ENCODE results near the gene PRKCZ. TPM values are rescaled to one million over a fixed set of nuclear protein-coding genes. Genes with fewer than 3 reads are reported as not detected.
"Not testable (repeated sequence)": the region's sequence is repeated elsewhere in the genome, so short reads cannot be mapped to it uniquely, and the experiment has no call there.

Gene PRKCZ
- polyA plus RNA-seq, 3 donors from 2014 or later, result 7.5 to 14.0 (median 9.4) TPM

- no peak for DNase-seq
- Mint-ChIP-seq H3K27me3 (ENCODE audit: low read depth in 3 of 3) (peaks cover 0 to 4% (median 2%) of the 10 kb centered on the region in 3 donors), H3K27ac (no peak overlapping the region), H3K4me1 (peaks cover 1 to 5% of the 10 kb centered on the region in 2 donors), H3K36me3 (peaks cover 0 to 3% (median 0%) of the 10 kb centered on the region in 3 donors), H3K9me3 (no peaks in the 10 kb centered on the region), H3K4me3 (no peak overlapping the region)
Observed at GRCh38 chr1:2113620-2114135, 63.5 kb downstream of the PRKCZ start.

- not testable (repeated sequence) for H3K36me3 Mint-ChIP-seq; H3K4me1 Mint-ChIP-seq; DNase-seq; H3K9me3 Mint-ChIP-seq; H3K27me3 Mint-ChIP-seq (ENCODE audit: low read depth in 3 of 3); H3K27ac Mint-ChIP-seq; H3K4me3 Mint-ChIP-seq
Observed at GRCh38 chr1:2114635-2115007, 64.4 kb downstream of the PRKCZ start.

- no peaks in the 10 kb centered on the region for H3K9me3 Mint-ChIP-seq
- no peak overlapping the region for H3K4me3 Mint-ChIP-seq
- peaks cover 1 to 5% of the 10 kb centered on the region in 2 donors for H3K4me1 Mint-ChIP-seq
- peaks cover 0 to 4% (median 2%) of the 10 kb centered on the region in 3 donors for H3K27me3 Mint-ChIP-seq (ENCODE audit: low read depth in 3 of 3)
- no peak overlapping the region for H3K27ac Mint-ChIP-seq
- no peak for DNase-seq
- H3K36me3 Mint-ChIP-seq, result peaks cover 0 to 3% (median 0%) of the 10 kb centered on the region in 3 donors
Observed at GRCh38 chr1:2115008-2115641, 64.9 kb downstream of the PRKCZ start.

- Mint-ChIP-seq H3K27ac (no peak overlapping the region), H3K4me1 (peaks cover 1 to 5% of the 10 kb centered on the region in 2 donors), H3K36me3 (peaks cover 0 to 3% (median 0%) of the 10 kb centered on the region in 3 donors), H3K4me3 (no peak overlapping the region), H3K9me3 (no peaks in the 10 kb centered on the region), H3K27me3 (ENCODE audit: low read depth in 3 of 3) (peaks cover 0 to 8% (median 2%) of the 10 kb centered on the region in 3 donors)
- no peak for DNase-seq
Observed at GRCh38 chr1:2115702-2116341, 65.6 kb downstream of the PRKCZ start.

- H3K27ac Mint-ChIP-seq, result no peak overlapping the region
- H3K36me3 Mint-ChIP-seq, result peaks cover 0 to 3% (median 0%) of the 10 kb centered on the region in 3 donors
- peaks cover 3 to 5% of the 10 kb centered on the region in 2 donors for H3K4me1 Mint-ChIP-seq
- no peak for DNase-seq
- H3K9me3 Mint-ChIP-seq, result no peaks in the 10 kb centered on the region
- peaks cover 0 to 22% (median 0%) of the 10 kb centered on the region in 3 donors for H3K27me3 Mint-ChIP-seq (ENCODE audit: low read depth in 3 of 3)
- H3K4me3 Mint-ChIP-seq, result no peak overlapping the region
Observed at GRCh38 chr1:2119886-2120285, 69.7 kb downstream of the PRKCZ start.

GRCh38 chr1:2121101-2121691 is 71.0 kb downstream of the PRKCZ start:
- Mint-ChIP-seq H3K4me3 (peak overlapping the region in 1 of 5 donors; percentile 41), H3K4me1 (peaks cover 3 to 5% of the 10 kb centered on the region in 2 donors), H3K27ac (peak overlapping the region in 3 of 6 donors; percentile 9 to 80 (median 73)), H3K9me3 (no peaks in the 10 kb centered on the region), H3K36me3 (peaks cover 0 to 3% (median 0%) of the 10 kb centered on the region in 3 donors), H3K27me3 (ENCODE audit: low read depth in 3 of 3) (peaks cover 0 to 24% (median 0%) of the 10 kb centered on the region in 3 donors)
- no peak for DNase-seq

- Mint-ChIP-seq H3K27ac (peak overlapping the region in 1 of 6 donors; percentile 80), H3K27me3 (ENCODE audit: low read depth in 3 of 3) (peaks cover 0 to 22% (median 0%) of the 10 kb centered on the region in 3 donors)
- H3K9me3 Mint-ChIP-seq, H3K4me3 Mint-ChIP-seq, H3K4me1 Mint-ChIP-seq, H3K36me3 Mint-ChIP-seq, DNase-seq: not testable (repeated sequence)
Observed at GRCh38 chr1:2121794-2122193, 71.6 kb downstream of the PRKCZ start.

GRCh38 chr1:2124446-2125198 is 74.4 kb downstream of the PRKCZ start:
- Mint-ChIP-seq H3K9me3 (no peaks in the 10 kb centered on the region), H3K27me3 (ENCODE audit: low read depth in 3 of 3) (peaks cover 0 to 23% (median 2%) of the 10 kb centered on the region in 3 donors), H3K4me3 (no peak overlapping the region), H3K36me3 (peaks cover 0 to 3% (median 0%) of the 10 kb centered on the region in 3 donors), H3K4me1 (peaks cover 7% of the 10 kb centered on the region in 2 donors), H3K27ac (peak overlapping the region in 1 of 6 donors; percentile 40)
- DNase-seq, result no peak

GRCh38 chr1:2125350-2126211 is 75.4 kb downstream of the PRKCZ start:
- H3K4me3 Mint-ChIP-seq, result no peak overlapping the region
- H3K27ac Mint-ChIP-seq, result peak overlapping the region in 1 of 6 donors; percentile 40
- H3K9me3 Mint-ChIP-seq, result no peaks in the 10 kb centered on the region
- peaks cover 0 to 22% (median 2%) of the 10 kb centered on the region in 3 donors for H3K27me3 Mint-ChIP-seq (ENCODE audit: low read depth in 3 of 3)
- H3K36me3 Mint-ChIP-seq, result peaks cover 0 to 3% (median 0%) of the 10 kb centered on the region in 3 donors
- no peak for DNase-seq
- peaks cover 7% of the 10 kb centered on the region in 2 donors for H3K4me1 Mint-ChIP-seq

- H3K27ac Mint-ChIP-seq, result peak overlapping the region in 2 of 6 donors; percentile 14 to 68
- DNase-seq, result no peak
- peaks cover 0 to 3% (median 0%) of the 10 kb centered on the region in 3 donors for H3K36me3 Mint-ChIP-seq
Observed at GRCh38 chr1:2126331-2127186, 76.3 kb downstream of the PRKCZ start.

GRCh38 chr1:2127187-2128145 is 77.3 kb downstream of the PRKCZ start:
- Mint-ChIP-seq H3K36me3 (peaks cover 0 to 3% (median 0%) of the 10 kb centered on the region in 3 donors), H3K9me3 (no peaks in the 10 kb centered on the region), H3K4me3 (peak overlapping the region in 1 of 5 donors; percentile 17), H3K27me3 (ENCODE audit: low read depth in 3 of 3) (peaks cover 0 to 12% (median 2%) of the 10 kb centered on the region in 3 donors), H3K4me1 (peaks cover 11 to 12% of the 10 kb centered on the region in 2 donors), H3K27ac (peak overlapping the region in 1 of 6 donors; percentile 68)
- no peak for DNase-seq

More at GRCh38 chr1:2126331-2127186, 76.3 kb downstream of the PRKCZ start:
- Mint-ChIP-seq H3K4me1 (peaks cover 5 to 7% of the 10 kb centered on the region in 2 donors), H3K27me3 (ENCODE audit: low read depth in 3 of 3) (peaks cover 0 to 15% (median 2%) of the 10 kb centered on the region in 3 donors), H3K4me3 (peak overlapping the region in 1 of 5 donors; percentile 17), H3K9me3 (no peaks in the 10 kb centered on the region)

Data from immature natural killer cell (primary cell).